GM12874 (cell line): Measurements from ENCODE around the gene TCF4.

Experiments
- CTCF ChIP-seq: IDR thresholded peaks from 2 replicates; pipeline ENCODE4 v1.5.1; 2011; ENCODE audit warnings: low read depth, mild to moderate bottlenecking, control low read depth, low read length, moderate library complexity; ENCODE audit not compliant: insufficient read depth

TCF4 gene

GRCh38 chr18:55233857-55234256 is 354.1 kb downstream of the TCF4 start:
- TF ChIP-seq CTCF, result no peak

- no peak for TF ChIP-seq CTCF
Measured at GRCh38 chr18:55232506-55232905, 355.5 kb downstream of the TCF4 start.

- TF ChIP-seq CTCF, result no peak
Measured at GRCh38 chr18:55229682-55230081, 358.3 kb downstream of the TCF4 start.

GRCh38 chr18:55228707-55229106 is 359.3 kb downstream of the TCF4 start:
- no peak for TF ChIP-seq CTCF

GRCh38 chr18:55228191-55228590 is 359.8 kb downstream of the TCF4 start:
- no peak for TF ChIP-seq CTCF

- TF ChIP-seq CTCF, result no peak
Measured at GRCh38 chr18:55227771-55228170, 360.2 kb downstream of the TCF4 start.

- no peak for TF ChIP-seq CTCF
Measured at GRCh38 chr18:55226044-55226443, 361.9 kb downstream of the TCF4 start.
